Esophagus squamous epithelium (tissue), 4 donors: ENCODE data around the gene STK24.

Source experiments
- POLR2A ChIP-seq, 4 donors: fragments of 450-650 bp; IDR thresholded peaks; one replicate each; pipeline ENCODE4 v1.6.1; 2017; ENCODE audit warnings: antibody characterized with exemption in 4 of 4, mild to moderate bottlenecking in 4 of 4, moderate library complexity in 3 of 4
- TF ChIP-seq, protein P1 (sequence below), 6 experiments: fragments of 450-650 bp in 4 of 6; fragments of 200-600 bp in 2 of 6; sonication (generic) in 2 of 6; IDR thresholded peaks; one replicate each; pipeline ENCODE4 v1.5.1; 2016 to 2019; ENCODE audit warnings: antibody characterized with exemption in 6 of 6, mild to moderate bottlenecking in 4 of 6, moderate library complexity in 4 of 6

DNA sequence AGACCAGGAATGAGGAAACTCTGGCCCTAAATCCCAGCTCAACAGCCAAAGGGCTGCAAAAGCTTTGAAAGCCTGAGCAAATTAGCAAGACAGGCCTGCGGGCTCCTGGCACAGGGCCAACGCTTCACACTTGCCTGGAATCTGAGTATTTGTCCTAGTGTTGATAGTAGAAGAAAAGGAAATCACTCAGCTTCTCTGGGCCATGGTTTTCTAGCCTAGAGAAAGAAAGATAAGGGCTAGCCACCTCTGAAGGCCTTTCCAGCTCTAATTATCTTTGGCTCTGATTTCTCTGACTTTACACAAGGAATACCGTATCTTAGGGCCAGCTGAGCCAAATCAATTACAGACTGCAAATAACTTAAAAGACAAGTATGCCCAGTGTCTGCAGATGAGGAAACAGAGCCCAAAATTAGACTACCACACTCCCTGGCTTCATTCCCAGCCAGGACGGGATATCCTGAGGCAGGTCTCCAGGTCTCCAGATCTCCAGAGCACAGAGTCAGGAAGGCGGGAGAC lies 69.6 kb downstream of the STK24 start:
- TF ChIP-seq, protein P1, sequence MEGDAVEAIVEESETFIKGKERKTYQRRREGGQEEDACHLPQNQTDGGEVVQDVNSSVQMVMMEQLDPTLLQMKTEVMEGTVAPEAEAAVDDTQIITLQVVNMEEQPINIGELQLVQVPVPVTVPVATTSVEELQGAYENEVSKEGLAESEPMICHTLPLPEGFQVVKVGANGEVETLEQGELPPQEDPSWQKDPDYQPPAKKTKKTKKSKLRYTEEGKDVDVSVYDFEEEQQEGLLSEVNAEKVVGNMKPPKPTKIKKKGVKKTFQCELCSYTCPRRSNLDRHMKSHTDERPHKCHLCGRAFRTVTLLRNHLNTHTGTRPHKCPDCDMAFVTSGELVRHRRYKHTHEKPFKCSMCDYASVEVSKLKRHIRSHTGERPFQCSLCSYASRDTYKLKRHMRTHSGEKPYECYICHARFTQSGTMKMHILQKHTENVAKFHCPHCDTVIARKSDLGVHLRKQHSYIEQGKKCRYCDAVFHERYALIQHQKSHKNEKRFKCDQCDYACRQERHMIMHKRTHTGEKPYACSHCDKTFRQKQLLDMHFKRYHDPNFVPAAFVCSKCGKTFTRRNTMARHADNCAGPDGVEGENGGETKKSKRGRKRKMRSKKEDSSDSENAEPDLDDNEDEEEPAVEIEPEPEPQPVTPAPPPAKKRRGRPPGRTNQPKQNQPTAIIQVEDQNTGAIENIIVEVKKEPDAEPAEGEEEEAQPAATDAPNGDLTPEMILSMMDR (IDR thresholded peaks at IDR 0.05): no peak
- TF ChIP-seq POLR2A (IDR thresholded peaks at IDR 0.05): no peak
